HG03342 (cell line): Measurements from ENCODE around the gene ENTPD6.

ENCODE experiments used
- ATAC-seq: cut with Tn5 transposase; IDR thresholded peaks from one replicate; pipeline ENCODE4 v1.9.1; 2021; ENCODE audit warnings: mild to moderate bottlenecking, moderate library complexity; ENCODE audit not compliant: unreplicated experiment

Gene ENTPD6

GRCh38 chr20:25207960-25208534 is 12.5 kb downstream of the ENTPD6 start:
- ATAC-seq, result no peak

GRCh38 chr20:25209400-25209799 is 13.9 kb downstream of the ENTPD6 start:
- ATAC-seq, result no peak

- ATAC-seq, result no peak
Measured at GRCh38 chr20:25209911-25210310, 14.4 kb downstream of the ENTPD6 start.

GRCh38 chr20:25211273-25211672 is 15.8 kb downstream of the ENTPD6 start:
- no peak for ATAC-seq

GRCh38 chr20:25212242-25212641 is 16.7 kb downstream of the ENTPD6 start:
- no peak for ATAC-seq

- no peak for ATAC-seq
Measured at GRCh38 chr20:25213566-25214425, 18.3 kb downstream of the ENTPD6 start.

GRCh38 chr20:25214426-25214790 is 18.9 kb downstream of the ENTPD6 start:
- ATAC-seq, result no peak

- no peak for ATAC-seq
Measured at GRCh38 chr20:25214819-25215218, 19.3 kb downstream of the ENTPD6 start.

GRCh38 chr20:25215521-25215920 is 20.0 kb downstream of the ENTPD6 start:
- ATAC-seq, result no peak

GRCh38 chr20:25216199-25216945 is 20.9 kb downstream of the ENTPD6 start:
- ATAC-seq, result no peak

GRCh38 chr20:25217161-25218108 is 21.9 kb downstream of the ENTPD6 start:
- ATAC-seq, result no peak

GRCh38 chr20:25218109-25218486 is 22.6 kb downstream of the ENTPD6 start:
- no peak for ATAC-seq

GRCh38 chr20:25218492-25218891 is 23.0 kb downstream of the ENTPD6 start:
- ATAC-seq, result no peak

GRCh38 chr20:25219365-25219764 is 23.9 kb downstream of the ENTPD6 start:
- no peak for ATAC-seq

- ATAC-seq, result no peak
Measured at GRCh38 chr20:25220021-25220730, 24.7 kb downstream of the ENTPD6 start.

GRCh38 chr20:25220810-25221591 is 25.5 kb downstream of the ENTPD6 start:
- no peak for ATAC-seq

GRCh38 chr20:25221592-25222460 is 26.3 kb downstream of the ENTPD6 start:
- no peak for ATAC-seq

GRCh38 chr20:25222461-25223178 is 27.1 kb downstream of the ENTPD6 start:
- no peak for ATAC-seq
